PC-3 (cell line): ENCODE measurements around the gene APBB2.

ENCODE experiments used
- EZH2phosphoT487 ChIP-seq: fragments of 300-600 bp; sonication (generic); IDR thresholded peaks from 2 replicates; pipeline ENCODE4 v1.6.1; 2018; ENCODE audit warnings: mild to moderate bottlenecking, antibody characterized with exemption, low read length, borderline replicate concordance
- TF ChIP-seq, protein P1 (sequence below): fragments of 300-600 bp; sonication (generic); conservative IDR thresholded peaks from 2 replicates; pipeline ENCODE4 v1.5.1; 2017; ENCODE audit warnings: antibody characterized with exemption, low read depth, mild to moderate bottlenecking, low read length

DNA sequence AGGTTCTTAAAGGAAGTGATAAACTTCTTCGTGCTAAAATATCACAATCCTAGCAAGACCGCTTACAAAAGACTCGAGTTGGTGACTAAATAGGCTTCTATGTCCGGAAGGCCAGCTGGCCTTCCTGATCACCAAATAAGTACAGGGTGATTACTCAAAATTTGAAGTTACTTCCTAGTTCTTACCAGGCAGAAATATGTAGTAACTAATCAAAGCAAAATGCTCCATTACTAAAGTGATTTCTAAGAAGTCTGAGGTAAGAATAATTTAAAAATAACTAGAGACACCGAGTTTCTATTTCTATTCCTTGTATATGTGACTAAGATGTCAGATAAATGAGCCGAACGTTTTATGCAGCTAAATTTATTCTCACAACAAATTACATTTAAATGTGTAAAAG lies 402.4 kb downstream of the APBB2 start:
- TF ChIP-seq, protein P1, sequence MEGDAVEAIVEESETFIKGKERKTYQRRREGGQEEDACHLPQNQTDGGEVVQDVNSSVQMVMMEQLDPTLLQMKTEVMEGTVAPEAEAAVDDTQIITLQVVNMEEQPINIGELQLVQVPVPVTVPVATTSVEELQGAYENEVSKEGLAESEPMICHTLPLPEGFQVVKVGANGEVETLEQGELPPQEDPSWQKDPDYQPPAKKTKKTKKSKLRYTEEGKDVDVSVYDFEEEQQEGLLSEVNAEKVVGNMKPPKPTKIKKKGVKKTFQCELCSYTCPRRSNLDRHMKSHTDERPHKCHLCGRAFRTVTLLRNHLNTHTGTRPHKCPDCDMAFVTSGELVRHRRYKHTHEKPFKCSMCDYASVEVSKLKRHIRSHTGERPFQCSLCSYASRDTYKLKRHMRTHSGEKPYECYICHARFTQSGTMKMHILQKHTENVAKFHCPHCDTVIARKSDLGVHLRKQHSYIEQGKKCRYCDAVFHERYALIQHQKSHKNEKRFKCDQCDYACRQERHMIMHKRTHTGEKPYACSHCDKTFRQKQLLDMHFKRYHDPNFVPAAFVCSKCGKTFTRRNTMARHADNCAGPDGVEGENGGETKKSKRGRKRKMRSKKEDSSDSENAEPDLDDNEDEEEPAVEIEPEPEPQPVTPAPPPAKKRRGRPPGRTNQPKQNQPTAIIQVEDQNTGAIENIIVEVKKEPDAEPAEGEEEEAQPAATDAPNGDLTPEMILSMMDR = no peak
- no peak for TF ChIP-seq EZH2phosphoT487
